Measurements from ENCODE around the gene IGF2BP3.

- TF ChIP-seq CTCF (IDR thresholded peaks at IDR 0.05) (no peak), POLR2A (IDR thresholded peaks at IDR 0.05) (no peak)
Measured at GRCh38 chr7:23434147-23434917, 36.0 kb downstream of the IGF2BP3 start.
